H9 (cell line): Measurements from ENCODE around the gene TPX2. TPM values are rescaled to one million over a fixed set of nuclear protein-coding genes. Genes with fewer than 3 reads are reported as not detected.

Source experiments
- DNase-seq: peaks from one replicate; pipeline ENCODE4 v3.0.0-alpha.2; 2017
- H2AFZ ChIP-seq: one replicate; pipeline ENCODE4 v1.6.1; 2013; ENCODE audit warnings: mild to moderate bottlenecking, low read length, control low read depth, moderate library complexity
- H2AK5ac ChIP-seq: 2 replicates; pipeline ENCODE4 v1.6.1; 2013; ENCODE audit warnings: low read length, control low read depth, mixed read lengths; ENCODE audit not compliant: insufficient read length
- H2BK120ac ChIP-seq: one replicate; pipeline ENCODE4 v1.6.1; 2013; ENCODE audit warnings: low read depth, mild to moderate bottlenecking, low read length, control low read depth, inconsistent platforms; ENCODE audit not compliant: poor library complexity, severe bottlenecking
- H2BK12ac ChIP-seq: 2 replicates; pipeline ENCODE4 v1.6.1; 2013; ENCODE audit warnings: low read length, control low read depth, mixed read lengths, low read depth; ENCODE audit not compliant: insufficient read length
- H2BK15ac ChIP-seq: 2 replicates; pipeline ENCODE4 v1.6.1; 2013; ENCODE audit warnings: low read depth, low read length, control low read depth
- H2BK20ac ChIP-seq: one replicate; pipeline ENCODE4 v1.6.1; 2013; ENCODE audit warnings: low read depth, mild to moderate bottlenecking, low read length, control low read depth, inconsistent platforms; ENCODE audit not compliant: poor library complexity, severe bottlenecking
- H2BK5ac ChIP-seq: 2 replicates; pipeline ENCODE4 v1.6.1; 2013; ENCODE audit warnings: low read length, control low read depth, mixed read lengths; ENCODE audit not compliant: insufficient read length
- H3K14ac ChIP-seq: 2 replicates; pipeline ENCODE4 v1.6.1; 2013; ENCODE audit warnings: low read length, control low read depth; ENCODE audit not compliant: insufficient read depth
- H3K18ac ChIP-seq: 2 replicates; pipeline ENCODE4 v1.6.1; 2013; ENCODE audit warnings: low read depth, mild to moderate bottlenecking, mixed read lengths, low read length, control low read depth; ENCODE audit not compliant: insufficient read length
- H3K23ac ChIP-seq: 2 replicates; pipeline ENCODE4 v1.6.1; 2013; ENCODE audit warnings: low read length, control low read depth, mixed read lengths, low read depth; ENCODE audit not compliant: insufficient read length
- H3K23me2 ChIP-seq: 2 replicates; pipeline ENCODE4 v1.6.1; 2013; ENCODE audit warnings: low read depth, mild to moderate bottlenecking, mixed read lengths, low read length, control low read depth; ENCODE audit not compliant: insufficient read length, poor library complexity, severe bottlenecking
- H3K27ac ChIP-seq: 2 replicates; pipeline ENCODE4 v1.5.1; 2013; ENCODE audit warnings: low read length, control low read depth, mixed read lengths, low read depth; ENCODE audit not compliant: insufficient read length
- H3K27me3 ChIP-seq: 2 replicates; pipeline ENCODE4 v1.6.1; 2013; ENCODE audit warnings: low read length, control low read depth, inconsistent platforms; ENCODE audit not compliant: insufficient read depth
- H3K4ac ChIP-seq: 2 replicates; pipeline ENCODE4 v1.6.1; 2013; ENCODE audit warnings: low read depth, mild to moderate bottlenecking, control low read depth, inconsistent platforms, low read length, moderate library complexity
- H3K4me1 ChIP-seq: 2 replicates; pipeline ENCODE4 v1.6.1; 2013; ENCODE audit warnings: low read length, control low read depth, inconsistent platforms; ENCODE audit not compliant: insufficient read depth
- H3K4me2 ChIP-seq: 2 replicates; pipeline ENCODE4 v1.6.1; 2013; ENCODE audit warnings: low read length, control low read depth, mixed read lengths; ENCODE audit not compliant: insufficient read length, insufficient read depth
- H3K56ac ChIP-seq: 2 replicates; pipeline ENCODE4 v1.6.1; 2013; ENCODE audit warnings: low read depth, mild to moderate bottlenecking, mixed read lengths, low read length, control low read depth; ENCODE audit not compliant: insufficient read length
- H3K79me1 ChIP-seq: 2 replicates; pipeline ENCODE4 v1.6.1; 2013; ENCODE audit warnings: low read depth, mild to moderate bottlenecking, moderate library complexity, low read length, control low read depth, inconsistent platforms; ENCODE audit not compliant: insufficient read depth, poor library complexity, severe bottlenecking
- H3K79me2 ChIP-seq: 2 replicates; pipeline ENCODE4 v1.6.1; 2013; ENCODE audit warnings: low read length, control low read depth, inconsistent platforms; ENCODE audit not compliant: insufficient read depth
- H3K9ac ChIP-seq: 2 replicates; pipeline ENCODE4 v1.6.1; 2013; ENCODE audit warnings: low read length, control low read depth, mixed read lengths; ENCODE audit not compliant: insufficient read length; ENCODE audit errors: extremely low read depth
- H3K9me3 ChIP-seq: one replicate; pipeline ENCODE4 v1.6.1; 2013; ENCODE audit warnings: low read depth, low read length, inconsistent platforms; ENCODE audit not compliant: control insufficient read depth
- H3T11ph ChIP-seq: one replicate; pipeline ENCODE4 v1.6.1; 2013; ENCODE audit warnings: mild to moderate bottlenecking, low read length, control low read depth, inconsistent platforms
- H4K20me1 ChIP-seq: one replicate; pipeline ENCODE4 v1.6.1; 2013; ENCODE audit not compliant: control insufficient read depth, insufficient read length, insufficient read depth
- H4K5ac ChIP-seq: 2 replicates; pipeline ENCODE4 v1.6.1; 2013; ENCODE audit warnings: low read depth, mild to moderate bottlenecking, mixed read lengths, low read length, control low read depth; ENCODE audit not compliant: insufficient read length
- H4K8ac ChIP-seq: replicated peaks from 2 replicates; pipeline ENCODE4 v1.6.1; 2013; ENCODE audit warnings: low read length, control low read depth, mixed read lengths, low read depth; ENCODE audit not compliant: insufficient read length
- H4K91ac ChIP-seq: 2 replicates; pipeline ENCODE4 v1.6.1; 2013; ENCODE audit warnings: low read depth, mild to moderate bottlenecking, moderate library complexity, mixed read lengths, low read length, control low read depth; ENCODE audit not compliant: insufficient read length
- H3K27ac Mint-ChIP-seq, 3 experiments: 2 replicates in 2 of 3; 3 replicates in 1 of 3; pipeline ENCODE4 v1.8.0; 2020 to 2021; ENCODE audit warnings: mixed read lengths in 3 of 3, mild to moderate bottlenecking in 1 of 3, moderate library complexity in 1 of 3
- H3K27me3 Mint-ChIP-seq: 2 replicates; pipeline ENCODE4 v1.8.0; 2021; ENCODE audit warnings: low read depth, mild to moderate bottlenecking, moderate library complexity, mixed read lengths
- H3K36me3 Mint-ChIP-seq, 3 experiments: 2 replicates in 2 of 3; 3 replicates in 1 of 3; pipeline ENCODE4 v1.8.0; 2020 to 2021; ENCODE audit warnings: low read depth in 3 of 3, mixed read lengths in 3 of 3; ENCODE audit not compliant: insufficient read depth in 1 of 3
- H3K4me1 Mint-ChIP-seq, 2 experiments: 2 replicates each; pipeline ENCODE4 v1.8.0; 2020; ENCODE audit warnings: mixed read lengths in 2 of 2
- H3K4me3 Mint-ChIP-seq, 2 experiments: 2 replicates in 1 of 2; 3 replicates in 1 of 2; pipeline ENCODE4 v1.8.0; 2020 to 2021; ENCODE audit warnings: mild to moderate bottlenecking in 2 of 2, mixed read lengths in 2 of 2, moderate library complexity in 1 of 2
- H3K9me3 Mint-ChIP-seq, 2 experiments: 2 replicates in 1 of 2; 3 replicates in 1 of 2; pipeline ENCODE4 v1.8.0; 2020; ENCODE audit warnings: mild to moderate bottlenecking in 2 of 2, mixed read lengths in 2 of 2, moderate library complexity in 1 of 2
- CTCF ChIP-seq: fragments of 200-600 bp; sonication (generic); conservative IDR thresholded peaks from 3 replicates; pipeline ENCODE4 v1.8.0; 2021; ENCODE audit warnings: antibody characterized with exemption, mild to moderate bottlenecking
- WGBS: extraction: QIAGEN DNeasy Blood & Tissue Kit; methylation state at CpG from one replicate; pipeline ENCODE4 v1.1.7; 2013; ENCODE audit warnings: missing lambda C conversion rate, low lambda C conversion rate, mixed read lengths; ENCODE audit not compliant: insufficient read length; ENCODE audit errors: extremely low coverage; 5-methylcytosine and 5-hydroxymethylcytosine counted together
- total RNA-seq: library from RNA; stranded (reverse); gene quantifications from 2 replicates; pipeline ENCODE4 v1.2.1, GENCODE V29; 2021

The TPX2 gene
- total RNA-seq, 1 experiment from 2014 or later: 161 TPM

- DNase-seq: no peak
- Histone ChIP-seq H2BK20ac (no peak overlapping the region), H2BK5ac (no peak overlapping the region), H3K18ac (no peak overlapping the region), H2AFZ (no peak overlapping the region), H3K9ac (no peak overlapping the region), H2AK5ac (no peak overlapping the region), H2BK15ac (no peak overlapping the region), H4K20me1 (no peaks in the 10 kb centered on the region), H3T11ph (no peak overlapping the region), H4K5ac (no peak overlapping the region), H3K79me2 (peaks cover 2% of the 10 kb centered on the region; the same call in 1 of the 2 replicates), H3K14ac (no peak overlapping the region), H3K79me1 (no peaks in the 10 kb centered on the region), H3K23me2 (no peaks in the 10 kb centered on the region), H2BK120ac (no peak overlapping the region), H3K9me3 (no peaks in the 10 kb centered on the region), H3K23ac (no peak overlapping the region), H2BK12ac (no peak overlapping the region), H3K27ac (no peak overlapping the region), H4K8ac (no peak overlapping the region), H4K91ac (no peak overlapping the region), H3K4ac (no peak overlapping the region), H3K27me3 (no peaks in the 10 kb centered on the region), H3K56ac (no peak overlapping the region), H3K4me2 (no peak overlapping the region), H3K4me1 (peaks cover 14% of the 10 kb centered on the region)
- no peak for TF ChIP-seq CTCF
- H3K27me3 Mint-ChIP-seq: no peaks in the 10 kb centered on the region
- no peaks in the 10 kb centered on the region for H3K9me3 Mint-ChIP-seq
- WGBS: no CpG with 5 or more reads among the region's 11 CpGs
- peaks cover 3 to 48% (median 25%) of the 10 kb centered on the region in 3 experiments; a peak in 6 of 7 replicates for H3K36me3 Mint-ChIP-seq
- peaks cover 61 to 63% of the 10 kb centered on the region in 2 experiments for H3K4me1 Mint-ChIP-seq
- peak overlapping the region; percentile 13 to 90 (median 65) for H3K27ac Mint-ChIP-seq
- H3K4me3 Mint-ChIP-seq: peak overlapping the region in 1 of 2 experiments; percentile 5; a peak in 1 of 5 replicates
These were observed 30.2 kb upstream of the TPX2 start for GRCh38 chr20:31708736-31709534.
